ENCODE measurements around the gene FMNL1.

The FMNL1 gene

DNA sequence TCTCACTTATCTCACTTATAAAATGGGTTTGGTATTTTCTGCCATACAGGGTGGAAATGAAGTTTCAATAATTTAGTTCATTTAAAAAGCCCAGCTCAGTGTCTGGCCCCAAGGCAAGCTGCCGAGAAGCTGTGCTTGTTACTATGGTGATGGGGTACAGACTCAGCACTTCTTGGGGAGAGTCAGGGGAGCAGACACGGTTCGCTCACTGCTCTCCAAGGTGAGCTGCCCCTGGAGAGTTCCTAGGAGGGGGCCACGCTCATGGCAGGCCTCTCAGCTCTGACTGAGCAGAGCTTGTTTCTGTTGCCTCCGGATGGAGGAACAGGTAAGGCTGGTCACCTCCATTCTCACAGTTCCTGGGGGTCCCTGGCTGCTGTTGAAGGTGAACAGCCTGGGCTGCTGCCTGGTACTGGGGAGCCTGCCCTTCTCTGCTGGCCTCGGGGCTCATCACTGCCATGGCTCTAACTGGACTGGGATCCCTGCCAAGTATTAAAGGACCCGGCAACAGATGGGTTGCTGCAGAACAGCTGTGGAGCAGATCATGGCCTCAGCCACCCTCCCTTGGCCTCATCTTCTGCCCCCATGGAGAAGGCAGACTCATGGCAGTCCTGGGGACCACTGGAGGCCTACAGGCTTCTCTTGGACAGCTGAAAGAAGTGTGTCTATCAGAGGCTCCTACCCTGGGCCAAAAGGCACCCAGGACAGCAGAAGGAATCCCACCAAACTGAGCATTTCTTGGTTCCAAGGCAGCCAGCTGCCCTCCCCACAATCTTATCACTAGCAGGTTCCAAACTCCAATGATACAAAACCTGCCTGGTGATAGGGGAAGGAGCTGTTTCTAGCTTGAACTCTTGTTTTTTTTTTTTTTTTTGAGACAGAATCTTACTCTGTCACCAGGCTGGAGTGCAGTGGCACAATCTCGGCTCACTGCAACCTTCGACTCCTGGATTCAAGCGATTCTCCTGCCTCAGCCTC lies 66.1 kb downstream of the FMNL1 start:
- H3K9me3 ChIP-seq (ENCODE audit: severe bottlenecking), result no peaks in the 10 kb centered on the region
- no peak overlapping the region for H3K4me3 ChIP-seq (ENCODE audit: low read depth, low read length)
- TF ChIP-seq CTCF (IDR thresholded peaks at IDR 0.05; ENCODE audit: low read depth, low read length), result no peak
- H3K27me3 ChIP-seq (ENCODE audit: insufficient read depth, low read depth, severe bottlenecking), result no peaks in the 10 kb centered on the region
- DNase-seq, result peak; percentile 89
- peak overlapping the region; percentile 84 for H3K27ac ChIP-seq
- peaks cover 70% of the 10 kb centered on the region for H3K36me3 ChIP-seq

- no peak overlapping the region for H3K4me3 ChIP-seq (ENCODE audit: low read depth, low read length)
- H3K36me3 ChIP-seq, result peaks cover 66% of the 10 kb centered on the region
- peak; percentile 80 for DNase-seq
- no peaks in the 10 kb centered on the region for H3K27me3 ChIP-seq (ENCODE audit: insufficient read depth, low read depth, severe bottlenecking)
- H3K27ac ChIP-seq, result peak overlapping the region; percentile 84
- TF ChIP-seq CTCF (IDR thresholded peaks at IDR 0.05; ENCODE audit: low read depth, low read length), result no peak
- no peaks in the 10 kb centered on the region for H3K9me3 ChIP-seq (ENCODE audit: severe bottlenecking)
Measured at GRCh38 chr17:45288825-45289224, 67.1 kb downstream of the FMNL1 start.

DNA sequence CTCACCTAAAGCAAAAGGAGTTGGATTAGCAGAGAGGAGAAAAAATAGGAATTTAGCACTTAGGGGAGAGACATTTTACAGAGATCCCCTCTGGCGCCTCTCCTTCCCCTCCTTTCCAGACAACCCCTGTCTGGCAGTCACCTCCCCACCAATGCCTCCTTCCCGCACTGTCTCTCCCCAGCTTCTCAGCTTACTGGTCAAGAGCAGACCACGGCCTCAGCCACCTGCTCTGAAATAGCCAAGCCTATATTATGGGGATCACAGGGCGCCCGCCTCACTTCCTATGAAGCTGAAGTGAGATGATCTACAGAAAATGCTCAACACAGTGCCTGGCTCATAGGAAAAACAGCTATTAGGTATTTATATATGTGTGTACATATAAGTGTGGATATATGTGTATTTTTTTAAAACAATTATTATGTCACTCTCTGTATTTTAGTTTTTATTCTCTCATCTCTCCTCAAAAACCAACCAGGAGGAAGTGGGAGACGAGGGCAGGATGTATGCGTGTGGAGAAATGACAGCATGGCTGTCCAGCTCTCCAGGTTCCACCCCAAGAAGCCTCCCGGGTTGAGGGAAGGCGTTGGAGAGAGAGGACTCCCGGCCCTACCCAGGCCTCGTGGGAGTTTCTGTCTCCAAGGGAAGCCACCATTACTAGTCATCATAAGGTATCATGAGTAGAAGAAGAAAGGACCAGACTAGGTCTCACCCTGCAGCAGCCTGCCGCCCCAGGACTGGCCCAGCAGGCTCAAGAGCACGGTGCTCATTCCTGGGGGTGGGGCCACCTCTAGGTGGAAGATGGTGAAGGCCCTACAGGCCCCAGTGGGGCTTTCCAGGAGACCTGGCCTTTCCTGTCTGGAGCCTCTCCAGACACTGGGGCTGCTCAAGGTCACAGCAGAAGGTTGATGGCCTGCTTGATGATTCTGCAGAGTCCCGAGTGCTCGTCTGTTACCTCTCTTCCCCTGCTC lies 67.9 kb downstream of the FMNL1 start:
- H3K9me3 ChIP-seq (ENCODE audit: severe bottlenecking), result no peaks in the 10 kb centered on the region
- peak; percentile 74 for DNase-seq
- peak overlapping the region; percentile 84 for H3K27ac ChIP-seq
- no peak overlapping the region for H3K4me3 ChIP-seq (ENCODE audit: low read depth, low read length)
- TF ChIP-seq CTCF (IDR thresholded peaks at IDR 0.05; ENCODE audit: low read depth, low read length), result no peak
- H3K36me3 ChIP-seq, result peaks cover 58% of the 10 kb centered on the region
- H3K27me3 ChIP-seq (ENCODE audit: insufficient read depth, low read depth, severe bottlenecking), result no peaks in the 10 kb centered on the region

DNA sequence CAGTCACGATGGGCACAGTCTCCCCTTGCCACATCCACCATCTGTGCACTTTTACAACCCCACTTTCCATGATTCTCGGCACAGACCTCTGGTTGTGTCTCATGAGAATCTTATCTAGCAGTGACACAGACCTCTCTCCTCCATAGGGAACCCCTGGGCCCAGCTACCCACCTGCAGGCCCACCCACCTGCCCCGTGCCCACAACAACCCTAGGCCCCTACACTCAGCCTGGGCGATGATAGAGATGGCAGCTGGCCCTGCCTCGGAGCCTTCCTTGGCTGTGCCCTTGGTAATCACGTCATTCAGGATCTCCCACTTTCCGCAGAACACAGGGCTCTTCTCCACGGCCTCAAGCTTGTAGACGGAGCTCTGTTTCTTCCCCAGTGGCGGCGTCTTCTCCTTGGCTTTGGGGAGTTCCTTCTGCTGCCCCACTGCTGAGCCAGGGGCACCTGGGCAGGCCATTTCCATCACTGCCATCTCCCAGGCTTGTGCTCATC lies 68.6 kb downstream of the FMNL1 start:
- Histone ChIP-seq H3K36me3 (peaks cover 51% of the 10 kb centered on the region), H3K27me3 (ENCODE audit: insufficient read depth, low read depth, severe bottlenecking) (no peaks in the 10 kb centered on the region), H3K9me3 (ENCODE audit: severe bottlenecking) (no peaks in the 10 kb centered on the region), H3K27ac (peak overlapping the region; percentile 84), H3K4me3 (ENCODE audit: low read depth, low read length) (no peak overlapping the region)
- DNase-seq, result no peak
- no peak for TF ChIP-seq CTCF (IDR thresholded peaks at IDR 0.05; ENCODE audit: low read depth, low read length)

DNA sequence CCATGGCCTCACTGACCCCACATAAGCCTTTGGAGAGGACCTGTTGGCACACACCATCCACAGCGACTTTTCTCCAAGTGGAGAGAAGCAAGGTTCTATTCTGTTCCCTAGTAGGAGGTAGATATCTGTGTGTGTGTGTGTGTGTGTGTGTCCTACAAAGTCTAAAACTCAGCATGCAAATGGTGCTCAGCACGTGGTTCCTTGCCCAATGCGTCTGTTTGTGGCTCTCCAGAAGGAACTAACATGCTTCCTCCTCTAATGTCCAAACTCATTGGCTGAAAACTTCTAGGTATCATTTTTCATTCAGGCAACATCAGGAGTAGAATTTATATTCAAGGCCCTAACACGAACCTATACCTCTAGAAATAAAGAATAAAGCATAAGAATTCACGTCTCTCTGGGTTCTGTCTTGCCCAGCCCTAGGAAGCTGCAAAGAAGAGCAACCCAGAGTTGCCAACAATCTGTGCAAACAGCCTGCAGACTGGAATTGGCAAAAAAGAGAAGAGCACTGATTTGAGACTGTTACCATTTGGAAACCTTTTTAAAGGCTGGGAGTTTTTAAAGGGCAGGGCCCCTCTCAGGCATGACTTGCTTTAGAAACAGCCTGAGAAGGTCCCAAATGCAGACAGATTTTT lies 69.6 kb downstream of the FMNL1 start:
- no peak for DNase-seq

More for the DNA sequence above, 69.6 kb downstream of the FMNL1 start:
- H3K9me3 ChIP-seq (ENCODE audit: severe bottlenecking), result no peaks in the 10 kb centered on the region
- peaks cover 48% of the 10 kb centered on the region for H3K36me3 ChIP-seq
- H3K27me3 ChIP-seq (ENCODE audit: insufficient read depth, low read depth, severe bottlenecking), result no peaks in the 10 kb centered on the region
- H3K4me3 ChIP-seq (ENCODE audit: low read depth, low read length), result no peak overlapping the region
- no peak for TF ChIP-seq CTCF (IDR thresholded peaks at IDR 0.05; ENCODE audit: low read depth, low read length)
- no peak overlapping the region for H3K27ac ChIP-seq
